ENCODE data around the gene HIBCH. TPM values are rescaled to one million over a fixed set of nuclear protein-coding genes. Genes with fewer than 3 reads are reported as not detected.

The HIBCH gene
- total and polyA plus RNA-seq, 4 donors = 20.2 to 65.2 (median 32.8) TPM

- TF ChIP-seq CTCF (IDR thresholded peaks at IDR 0.05; ENCODE audit: low read depth, low read length, missing input control) = no peak
- TF ChIP-seq YY1 (IDR thresholded peaks at IDR 0.05) = no peak
These were observed 63.5 kb downstream of the HIBCH start (continued) for GRCh38 chr2:190256087-190256486.

- TF ChIP-seq CTCF (IDR thresholded peaks at IDR 0.05; ENCODE audit: low read depth, low read length, missing input control) (no peak), EGR1 (IDR thresholded peaks at IDR 0.05; ENCODE audit: low read depth in 2 of 2) (no peak), NR2F2 (IDR thresholded peaks at IDR 0.05) (no peak), SP1 (IDR thresholded peaks at IDR 0.05) (no peak), RAD21 (IDR thresholded peaks at IDR 0.05) (no peak), REST (IDR thresholded peaks at IDR 0.05) (no peak), ZBTB33 (IDR thresholded peaks at IDR 0.05) (no peak), MAX (IDR thresholded peaks at IDR 0.05) (no peak), ATF3 (IDR thresholded peaks at IDR 0.05) (no peak), YY1 (IDR thresholded peaks at IDR 0.05) (no peak), RXRA (IDR thresholded peaks at IDR 0.05) (no peak), HNF4A (conservative IDR thresholded peaks at IDR 0.05) (no peak), HNF4G (IDR thresholded peaks at IDR 0.05) (no peak), FOXA2 (IDR thresholded peaks at IDR 0.05) (no peak)
- WGBS = 92% methylated on average over 3 of the region's 3 CpGs
- H3K36me3 ChIP-seq (ENCODE audit: control insufficient read depth in 4 of 4, insufficient read depth in 3 of 4, low read depth in 1 of 4, low read length in 3 of 4) = peaks cover 5 to 46% (median 30%) of the 10 kb centered on the region in 4 donors
These were observed 64.0 kb downstream of the HIBCH start for GRCh38 chr2:190255676-190256075.

More at GRCh38 chr2:190255676-190256075, 64.0 kb downstream of the HIBCH start:
- Histone ChIP-seq H3K9ac (ENCODE audit: low read depth in 1 of 2, low read length in 2 of 2) (no peak overlapping the region), H3K4me1 (ENCODE audit: control insufficient read depth in 4 of 4, insufficient read depth in 4 of 4, low read length in 3 of 4) (no peaks in the 10 kb centered on the region), H3K27me3 (ENCODE audit: control insufficient read depth in 4 of 4, insufficient read depth in 4 of 4, low read length in 3 of 4) (no peaks in the 10 kb centered on the region), H3K9me3 (ENCODE audit: control insufficient read depth in 4 of 4, low read length in 3 of 4) (no peaks in the 10 kb centered on the region), H3K4me3 (ENCODE audit: low read depth in 1 of 3, low read length in 3 of 3) (no peak overlapping the region), H3K27ac (ENCODE audit: low read depth in 1 of 2, low read length in 2 of 2) (no peak overlapping the region)
- DNase-seq (ENCODE audit: low spot score) = no peak

All from liver (tissue), 9 donors.